ENCODE measurements around the gene DNAH10.

DNA sequence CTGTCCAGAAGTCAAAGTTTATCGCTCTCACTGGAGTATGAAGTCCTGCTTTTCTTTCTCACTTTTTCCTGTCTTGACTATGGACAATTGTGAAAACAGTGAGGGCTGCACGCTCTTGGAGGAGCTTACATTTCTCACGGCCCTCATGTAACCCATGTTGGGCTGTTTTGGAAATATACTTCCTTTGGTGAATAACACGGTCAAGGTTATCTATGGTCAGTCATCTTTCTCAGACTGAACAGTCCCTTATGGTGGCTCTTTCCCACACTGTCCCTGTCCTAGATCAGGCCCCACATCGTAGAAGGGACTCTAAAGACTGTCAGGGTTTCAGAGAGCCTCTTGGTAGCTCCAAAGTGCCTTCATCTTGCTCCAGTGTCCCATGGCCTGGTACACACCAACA is 203.3 kb downstream of the DNAH10 start:
- TF ChIP-seq, protein P1, sequence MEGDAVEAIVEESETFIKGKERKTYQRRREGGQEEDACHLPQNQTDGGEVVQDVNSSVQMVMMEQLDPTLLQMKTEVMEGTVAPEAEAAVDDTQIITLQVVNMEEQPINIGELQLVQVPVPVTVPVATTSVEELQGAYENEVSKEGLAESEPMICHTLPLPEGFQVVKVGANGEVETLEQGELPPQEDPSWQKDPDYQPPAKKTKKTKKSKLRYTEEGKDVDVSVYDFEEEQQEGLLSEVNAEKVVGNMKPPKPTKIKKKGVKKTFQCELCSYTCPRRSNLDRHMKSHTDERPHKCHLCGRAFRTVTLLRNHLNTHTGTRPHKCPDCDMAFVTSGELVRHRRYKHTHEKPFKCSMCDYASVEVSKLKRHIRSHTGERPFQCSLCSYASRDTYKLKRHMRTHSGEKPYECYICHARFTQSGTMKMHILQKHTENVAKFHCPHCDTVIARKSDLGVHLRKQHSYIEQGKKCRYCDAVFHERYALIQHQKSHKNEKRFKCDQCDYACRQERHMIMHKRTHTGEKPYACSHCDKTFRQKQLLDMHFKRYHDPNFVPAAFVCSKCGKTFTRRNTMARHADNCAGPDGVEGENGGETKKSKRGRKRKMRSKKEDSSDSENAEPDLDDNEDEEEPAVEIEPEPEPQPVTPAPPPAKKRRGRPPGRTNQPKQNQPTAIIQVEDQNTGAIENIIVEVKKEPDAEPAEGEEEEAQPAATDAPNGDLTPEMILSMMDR (conservative IDR thresholded peaks at IDR 0.05; ENCODE audit: low read length), result no peak
- no peak for TF ChIP-seq EZH2phosphoT487 (IDR thresholded peaks at IDR 0.05; ENCODE audit: borderline replicate concordance)

Data from Loucy (cell line).